ENCODE measurements around the gene GOLGA6L4.
"Not testable (repeated sequence)": the region's sequence is repeated elsewhere in the genome, so short reads cannot be mapped to it uniquely, and the experiment has no call there.

The GOLGA6L4 gene

GRCh38 chr15:84235573-84235972 lies at the start of gene GOLGA6L4:
Gene GOLGA6L4, plus strand, starts transcription at chr15:84235773. Its CDS starts 62 bp downstream, at chr15:84235835.
- DNase-seq (ENCODE audit: low read depth, low spot score), result not testable (repeated sequence)

GRCh38 chr15:84192982-84193381 lies 42.6 kb upstream of the GOLGA6L4 start:
- not testable (repeated sequence) for DNase-seq (ENCODE audit: low read depth, low spot score)

GRCh38 chr15:84195603-84196002 lies 40.0 kb upstream of the GOLGA6L4 start:
- DNase-seq (ENCODE audit: low read depth, low spot score), result not testable (repeated sequence)

- not testable (repeated sequence) for DNase-seq (ENCODE audit: low read depth, low spot score)
Measured at GRCh38 chr15:84196530-84197188, 38.9 kb upstream of the GOLGA6L4 start.

- not testable (repeated sequence) for DNase-seq (ENCODE audit: low read depth, low spot score)
Measured at GRCh38 chr15:84199865-84200264, 35.7 kb upstream of the GOLGA6L4 start.

GRCh38 chr15:84246441-84246840 lies 10.9 kb downstream of the GOLGA6L4 start:
- not testable (repeated sequence) for DNase-seq (ENCODE audit: low read depth, low spot score)
